Stomach (tissue), 9 donors: ENCODE measurements around the gene GABRG3. TPM values are rescaled to one million over a fixed set of nuclear protein-coding genes. Genes with fewer than 3 reads are reported as not detected.

ENCODE experiments used
- DNase-seq, 2 donors: peaks; one replicate each; pipeline versions ENCODE4 v3.0.0 to v3.0.0-alpha.2; 2013 to 2019
- H3K27ac ChIP-seq, 5 donors: fragments of 200-600 bp in 4 of 5; sonication (generic) in 4 of 5; one replicate each; pipeline ENCODE4 v1.5.1; 2013 to 2019; ENCODE audit warnings: mild to moderate bottlenecking in 1 of 5, moderate library complexity in 1 of 5
- H3K27me3 ChIP-seq, 3 donors: fragments of 200-600 bp; sonication (generic); one replicate each; pipeline ENCODE4 v1.5.1; 2017 to 2019; ENCODE audit warnings: mixed run types in 1 of 3
- H3K36me3 ChIP-seq, 4 donors: fragments of 200-600 bp; sonication (generic); 1 replicate in 3 of 4; 2 replicates in 1 of 4; pipeline ENCODE4 v1.5.1; 2016 to 2019
- H3K4me1 ChIP-seq, 4 donors: fragments of 200-600 bp; sonication (generic); one replicate each; pipeline ENCODE4 v1.5.1; 2016 to 2019
- H3K4me3 ChIP-seq, 4 donors: fragments of 200-600 bp; sonication (generic) in 3 of 4; one replicate each; pipeline ENCODE4 v1.5.1; 2016 to 2019; ENCODE audit warnings: mild to moderate bottlenecking in 1 of 4
- H3K9me3 ChIP-seq, 4 donors: fragments of 200-600 bp; sonication (generic); one replicate each; pipeline ENCODE4 v1.5.1; 2016 to 2019
- CTCF ChIP-seq, 7 experiments: fragments of 450-650 bp in 4 of 7; fragments of 200-600 bp in 3 of 7; sonication (generic) in 3 of 7; IDR thresholded peaks; one replicate each; pipeline ENCODE4 v1.5.1; 2016 to 2019; ENCODE audit warnings: antibody characterized with exemption in 7 of 7, control low read depth in 2 of 7, mild to moderate bottlenecking in 1 of 7
- EP300 ChIP-seq: sonication (generic); formaldehyde crosslinking; IDR thresholded peaks from one replicate; pipeline ENCODE4 v1.6.1; 2017; ENCODE audit warnings: antibody characterized with exemption
- POLR2A ChIP-seq, 4 donors: fragments of 450-650 bp; IDR thresholded peaks; one replicate each; pipeline ENCODE4 v1.6.1; 2016; ENCODE audit warnings: antibody characterized with exemption in 4 of 4, control low read depth in 2 of 4, mild to moderate bottlenecking in 1 of 4, moderate library complexity in 1 of 4
- POLR2AphosphoS5 ChIP-seq, 3 donors: sonication (generic); formaldehyde crosslinking; IDR thresholded peaks; one replicate each; pipeline ENCODE4 v1.6.1; 2016; ENCODE audit warnings: antibody characterized with exemption in 3 of 3
- WGBS, 5 donors: extraction: QIAGEN DNeasy Blood & Tissue Kit in 3 of 5; methylation state at CpG; one replicate each; pipeline versions ENCODE4 v1.1.5 to v1.1.7; 2013 to 2018; 5-methylcytosine and 5-hydroxymethylcytosine counted together
- intact Hi-C: fragments of 100-400 bp; cut with DNase I; formaldehyde crosslinking; loops from one replicate; pipeline ENCODE4 v1.15.1; 2023; ENCODE audit warnings: low total_unique reads
- polyA plus RNA-seq, 3 donors: library from polyadenylated mRNA; stranded (reverse); fragments of 200-250 nt; gene quantifications; one replicate each; pipeline ENCODE4 v1.2.3, GENCODE V29; 2013
- total RNA-seq, 5 donors: library from RNA; depleted of rRNA; stranded (reverse); fragments of >200 nt; gene quantifications; one replicate each; pipeline versions ENCODE4 v1.1.0 to v1.2.3, GENCODE V29; 2014 to 2016
- donor health status: healthy with polysubstance abuse.
- donor health status: Bipolar disorder and iron deficiency.
- donor health status: healthy.

GABRG3 gene
- total and polyA plus RNA-seq, 8 donors: 0.37 to 1.5 TPM; not detected in 6

- H3K4me1 ChIP-seq: no peaks in the 10 kb centered on the region
- no peaks in the 10 kb centered on the region for H3K36me3 ChIP-seq
- no peaks in the 10 kb centered on the region for H3K27me3 ChIP-seq
- no peak for DNase-seq
- TF ChIP-seq CTCF (IDR thresholded peaks at IDR 0.05): no peak
- no peak for TF ChIP-seq POLR2A (IDR thresholded peaks at IDR 0.05)
- TF ChIP-seq EP300: no peak
- no peak for TF ChIP-seq POLR2AphosphoS5 (IDR thresholded peaks at IDR 0.05)
- peaks cover 0 to 19% (median 7%) of the 10 kb centered on the region in 4 donors for H3K9me3 ChIP-seq
- no peak overlapping the region for H3K27ac ChIP-seq
- intact Hi-C loops: no loop called here
- 53 to 62% (median 60%) methylated on average over 5 of the region's 5 CpGs for WGBS, 5 donors
- H3K4me3 ChIP-seq: no peak overlapping the region
These were observed 148.8 kb downstream of the GABRG3 start for GRCh38 chr15:27119695-27120266.

- 80 to 93% (median 89%) methylated on average over 2 of the region's 2 CpGs for WGBS, 5 donors
- no peaks in the 10 kb centered on the region for H3K27me3 ChIP-seq
- no peak for TF ChIP-seq POLR2A (IDR thresholded peaks at IDR 0.05)
- no peak for TF ChIP-seq EP300
- TF ChIP-seq CTCF (IDR thresholded peaks at IDR 0.05): no peak
- no peak for TF ChIP-seq POLR2AphosphoS5 (IDR thresholded peaks at IDR 0.05)
- no peak overlapping the region for H3K4me3 ChIP-seq
- H3K27ac ChIP-seq: no peak overlapping the region
- intact Hi-C loops: no loop called here
- no peaks in the 10 kb centered on the region for H3K4me1 ChIP-seq
- H3K36me3 ChIP-seq: no peaks in the 10 kb centered on the region
- peaks cover 0 to 20% (median 3%) of the 10 kb centered on the region in 4 donors for H3K9me3 ChIP-seq
- DNase-seq: no peak
These were observed 150.7 kb downstream of the GABRG3 start for GRCh38 chr15:27121672-27122071.

GRCh38 chr15:27123291-27123690, 152.3 kb downstream of the GABRG3 start:
- no peaks in the 10 kb centered on the region for H3K36me3 ChIP-seq
- intact Hi-C loops: no loop called here
- 88 to 92% (median 91%) methylated on average over 6 of the region's 6 CpGs for WGBS, 5 donors
- DNase-seq: no peak
- H3K4me1 ChIP-seq: no peaks in the 10 kb centered on the region
- no peak overlapping the region for H3K27ac ChIP-seq
- no peaks in the 10 kb centered on the region for H3K27me3 ChIP-seq
- peaks cover 0 to 13% (median 3%) of the 10 kb centered on the region in 4 donors for H3K9me3 ChIP-seq
- H3K4me3 ChIP-seq: no peak overlapping the region
- TF ChIP-seq EP300 (no peak), POLR2AphosphoS5 (IDR thresholded peaks at IDR 0.05) (no peak), CTCF (IDR thresholded peaks at IDR 0.05) (no peak), POLR2A (IDR thresholded peaks at IDR 0.05) (no peak)

GRCh38 chr15:27123808-27124207, 152.8 kb downstream of the GABRG3 start:
- DNase-seq: no peak
- 78 to 92% (median 79%) methylated on average over 7 of the region's 7 CpGs for WGBS, 5 donors
- no peak overlapping the region for H3K4me3 ChIP-seq
- H3K36me3 ChIP-seq: no peaks in the 10 kb centered on the region
- H3K27me3 ChIP-seq: no peaks in the 10 kb centered on the region
- H3K9me3 ChIP-seq: peaks cover 0 to 13% (median 3%) of the 10 kb centered on the region in 4 donors
- no peak for TF ChIP-seq POLR2AphosphoS5 (IDR thresholded peaks at IDR 0.05)
- H3K4me1 ChIP-seq: no peaks in the 10 kb centered on the region
- no peak overlapping the region for H3K27ac ChIP-seq
- intact Hi-C loops: no loop called here

- Histone ChIP-seq H3K4me3 (no peak overlapping the region), H3K4me1 (no peaks in the 10 kb centered on the region), H3K27me3 (no peaks in the 10 kb centered on the region), H3K27ac (no peak overlapping the region), H3K36me3 (no peaks in the 10 kb centered on the region), H3K9me3 (peaks cover 0 to 13% (median under 1%) of the 10 kb centered on the region in 4 donors)
- TF ChIP-seq EP300: no peak
- no peak for TF ChIP-seq CTCF (IDR thresholded peaks at IDR 0.05)
- no peak for TF ChIP-seq POLR2AphosphoS5 (IDR thresholded peaks at IDR 0.05)
- TF ChIP-seq POLR2A (IDR thresholded peaks at IDR 0.05): no peak
- DNase-seq: no peak
- intact Hi-C loops: no loop called here
- WGBS, 5 donors: 27 to 45% (median 43%) methylated on average over 4 of the region's 4 CpGs
These were observed 153.4 kb downstream of the GABRG3 start for GRCh38 chr15:27124287-27124871.
